NCI-H146 treated with DMSO at 0.1 percent for 48 hours (cell line): Measurements from ENCODE around the gene SH3TC2.

Source experiments
- DNase-seq: peaks from one replicate; lab custom pipeline; 2025; ENCODE audit not compliant: unreplicated experiment; lab: John Stamatoyannopoulos, UW

Gene SH3TC2

DNA sequence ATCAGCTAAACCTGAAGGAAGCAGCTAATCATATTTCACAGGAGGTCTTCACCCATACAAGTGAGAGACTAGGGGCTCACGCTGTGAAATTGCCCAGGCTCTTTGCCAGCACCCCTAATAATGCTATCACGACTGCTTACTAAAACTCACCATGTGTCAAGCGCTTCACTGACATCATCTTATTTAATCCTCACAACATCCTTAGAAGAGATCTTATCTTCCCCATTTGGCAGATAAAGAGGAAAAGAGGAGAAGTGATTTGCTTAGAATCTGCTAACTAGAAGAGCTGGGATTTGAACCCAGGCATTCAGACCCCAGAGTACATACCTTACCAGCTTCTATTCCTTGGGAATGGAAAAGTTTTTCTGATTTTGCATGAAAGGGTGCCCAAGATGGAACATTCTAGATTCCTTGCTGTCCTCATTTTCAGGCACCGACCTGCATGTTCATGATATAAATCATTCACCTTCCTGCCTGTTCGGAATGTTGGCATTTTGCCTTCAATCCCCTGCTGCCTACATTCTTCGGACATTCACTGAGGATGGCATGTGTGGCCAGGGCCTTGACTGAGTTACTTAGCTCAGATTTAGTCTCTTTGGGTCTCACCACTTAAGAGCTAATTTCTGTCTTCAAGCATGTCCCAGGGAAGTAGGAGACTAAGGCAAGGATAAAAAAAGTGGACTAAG is 88.1 kb downstream of the SH3TC2 start:
- no peak for DNase-seq

DNA sequence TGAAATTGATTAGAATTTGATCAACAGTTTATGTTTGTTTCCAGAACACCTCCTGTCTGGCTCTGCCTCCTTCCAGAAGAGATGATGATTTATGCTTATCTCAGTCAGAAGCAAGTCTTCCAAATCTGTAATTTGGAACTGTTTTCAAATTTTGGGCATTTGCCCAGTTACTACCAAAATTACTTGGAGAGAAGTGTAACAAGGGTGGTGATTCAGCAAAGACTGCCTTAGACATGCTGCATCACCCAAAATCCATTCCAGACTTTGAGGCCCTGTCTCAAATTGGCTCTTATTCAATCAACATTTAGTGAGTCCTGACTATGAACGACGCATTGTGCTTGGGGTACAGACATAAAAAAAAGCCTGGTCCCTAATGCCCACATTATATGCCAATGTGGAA is 89.4 kb downstream of the SH3TC2 start:
- no peak for DNase-seq

DNA sequence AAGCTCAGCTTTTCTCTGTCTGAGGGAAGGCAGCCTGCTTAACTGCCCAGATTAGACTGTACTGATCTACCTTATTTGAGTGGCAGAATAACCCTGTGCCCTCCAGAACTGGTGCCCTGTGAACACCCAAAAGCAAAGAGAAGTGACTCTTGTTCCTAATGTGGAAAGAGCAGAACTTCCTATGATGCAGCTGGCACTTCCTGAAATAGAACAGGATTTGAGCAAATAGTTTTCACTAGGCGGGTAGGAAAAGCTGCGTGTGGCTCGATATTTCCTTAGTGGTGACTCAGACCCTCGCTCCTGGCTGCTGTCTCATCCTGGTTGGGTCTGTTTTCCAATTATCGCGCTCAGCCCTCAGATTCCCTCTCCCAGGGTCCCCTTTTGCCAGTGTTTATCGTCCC is 89.9 kb downstream of the SH3TC2 start:
- DNase-seq = no peak

DNA sequence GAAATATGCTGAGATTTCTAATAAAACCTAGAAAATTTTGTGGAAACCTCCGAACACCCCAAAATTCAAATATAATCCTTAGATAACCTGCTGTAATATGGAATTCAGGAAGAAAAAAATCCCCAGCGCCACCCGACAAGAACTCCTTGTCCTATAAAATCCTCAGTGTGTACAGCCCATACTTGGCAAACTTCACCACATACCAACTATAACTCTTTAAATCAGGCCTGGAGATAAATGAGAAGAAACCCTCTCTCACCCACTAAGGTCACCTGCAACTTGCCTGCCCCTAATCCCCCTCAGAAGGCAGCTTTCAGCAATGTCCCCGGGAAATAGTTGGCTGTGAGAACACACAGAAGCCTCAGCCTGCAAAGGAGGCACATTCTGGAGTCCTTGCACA is 90.5 kb downstream of the SH3TC2 start:
- no peak for DNase-seq

DNA sequence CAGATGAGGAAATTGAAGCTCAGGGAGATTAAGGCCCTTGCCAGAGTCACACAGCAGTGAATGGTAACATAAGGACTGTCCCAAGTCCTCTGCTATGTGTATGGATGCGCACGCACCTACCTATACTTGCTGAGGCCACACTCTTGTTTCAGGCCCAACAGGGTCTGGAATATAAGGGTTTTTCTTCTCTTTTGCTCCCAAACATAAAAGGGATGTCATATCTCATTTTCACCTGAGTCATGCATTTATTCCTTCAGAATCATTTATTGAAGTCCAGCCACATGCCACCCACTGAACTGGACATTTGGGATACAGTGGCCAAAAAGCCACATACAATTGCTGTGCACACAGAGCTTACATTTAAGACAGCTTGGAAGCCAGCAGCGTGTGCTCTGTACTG is 92.0 kb downstream of the SH3TC2 start:
- no peak for DNase-seq

DNA sequence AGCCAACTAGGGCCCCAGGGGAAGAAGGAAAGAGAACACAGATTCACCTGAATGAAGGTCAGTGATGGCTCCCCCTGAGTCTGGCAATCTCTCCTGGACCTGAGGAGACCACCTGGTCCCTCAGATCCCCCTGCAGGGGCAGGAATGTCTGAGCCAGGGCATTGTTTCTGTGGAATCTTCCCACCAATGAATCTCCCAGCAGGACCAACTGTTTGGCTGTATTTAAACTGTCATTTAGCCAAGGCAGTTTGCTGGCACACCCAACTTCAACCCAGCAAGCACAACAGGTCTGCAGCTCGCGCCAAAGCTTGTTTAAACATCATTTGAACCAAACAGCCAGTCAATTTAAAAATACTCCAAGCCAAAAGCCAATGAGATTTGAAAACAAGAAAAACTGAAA is 92.6 kb downstream of the SH3TC2 start:
- DNase-seq = no peak

DNA sequence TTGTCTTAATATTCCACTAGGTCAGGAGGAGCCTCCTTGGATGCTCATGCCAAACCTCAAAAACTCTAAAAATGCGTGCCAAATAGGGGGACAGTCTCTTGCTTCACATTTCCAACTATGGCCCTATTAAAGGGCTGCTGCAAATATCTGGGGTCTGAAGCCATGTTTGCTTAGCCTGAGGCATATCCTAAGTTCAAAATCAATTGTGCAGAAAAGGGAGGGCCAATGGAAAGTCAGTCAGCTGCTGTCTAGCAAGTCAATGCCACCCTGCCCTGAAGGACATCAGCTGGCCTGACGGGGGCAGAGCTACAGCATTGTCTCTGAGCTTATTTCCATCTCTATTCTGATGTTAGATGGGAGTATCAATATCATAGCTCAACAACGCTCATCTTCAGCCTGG is 93.6 kb downstream of the SH3TC2 start:
- no peak for DNase-seq

DNA sequence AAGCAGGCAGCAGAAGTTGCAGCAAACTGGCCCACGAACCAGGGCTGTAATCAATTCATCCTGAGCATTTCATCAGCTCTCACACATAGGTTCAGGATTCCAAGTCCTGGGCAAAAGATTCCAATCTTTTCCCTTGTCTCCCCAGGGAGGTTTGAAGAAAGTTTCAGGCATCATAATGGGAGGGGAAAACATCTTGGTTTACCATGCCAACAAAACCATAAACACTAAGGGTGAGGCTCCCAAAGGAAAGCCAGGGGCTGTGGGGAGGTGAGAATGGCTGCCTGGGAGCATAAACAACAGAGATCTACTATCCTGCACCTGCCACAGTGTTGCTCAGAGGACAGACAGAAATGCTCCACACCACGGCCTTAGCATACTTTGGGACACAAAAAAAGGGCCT is 94.6 kb downstream of the SH3TC2 start:
- no peak for DNase-seq

DNA sequence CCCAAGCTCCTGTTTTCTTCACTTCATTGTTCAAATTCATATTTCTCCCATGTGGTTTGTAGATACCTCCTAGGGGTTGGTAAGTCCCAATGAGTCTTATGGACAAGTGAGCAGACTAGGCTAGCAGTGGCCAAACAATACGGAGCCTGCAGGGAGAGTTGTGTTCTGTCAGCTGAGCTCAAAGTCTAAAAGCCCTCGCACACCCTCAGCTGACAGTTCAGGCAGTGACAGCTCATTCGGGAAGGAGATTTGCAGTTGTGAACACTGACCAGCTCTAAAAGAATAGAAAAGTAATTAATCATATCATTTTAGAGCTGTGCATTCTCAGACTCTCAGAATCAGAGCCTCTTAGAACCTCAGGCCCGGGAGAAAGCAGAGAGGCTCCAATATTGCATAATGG is 95.1 kb downstream of the SH3TC2 start:
- no peak for DNase-seq

DNA sequence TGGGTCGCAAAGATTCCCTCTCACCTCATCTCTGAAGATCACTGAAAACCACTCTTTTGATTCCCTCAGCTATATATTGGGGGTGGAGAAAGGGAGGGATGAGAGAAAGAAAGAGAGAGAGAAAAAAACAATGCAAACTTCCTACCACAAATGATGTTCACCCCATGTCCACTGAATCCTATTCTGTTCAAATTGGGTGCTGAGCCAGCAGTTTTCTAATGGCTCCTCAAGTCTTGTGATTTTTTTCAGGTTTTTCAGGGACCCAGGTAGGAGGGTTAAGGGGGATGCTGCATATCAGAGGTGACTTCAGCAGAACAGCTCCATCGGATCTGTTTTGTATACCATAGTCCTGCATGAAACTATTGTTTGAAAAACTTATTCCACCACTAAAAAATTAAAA is 95.9 kb downstream of the SH3TC2 start:
- no peak for DNase-seq

DNA sequence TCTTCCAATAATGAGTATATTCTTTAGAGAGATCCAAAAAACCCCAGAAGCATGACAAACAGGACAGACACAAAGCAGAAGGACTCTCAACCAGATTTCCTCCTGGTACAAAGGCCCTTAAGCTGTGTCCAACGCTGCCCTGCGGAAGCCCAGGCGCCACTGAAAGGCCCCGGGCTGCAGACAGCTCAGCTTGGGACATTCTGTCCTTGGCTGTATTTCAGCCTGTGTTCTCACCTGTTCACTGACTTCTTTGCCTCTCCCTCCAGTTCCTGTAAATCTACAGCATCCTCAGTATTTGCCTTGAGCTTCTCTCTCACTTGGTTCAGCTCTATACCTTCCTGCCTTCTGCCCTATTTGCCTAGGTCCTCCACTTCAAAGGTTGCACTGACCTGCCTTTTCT is 96.5 kb downstream of the SH3TC2 start:
- DNase-seq = no peak

DNA sequence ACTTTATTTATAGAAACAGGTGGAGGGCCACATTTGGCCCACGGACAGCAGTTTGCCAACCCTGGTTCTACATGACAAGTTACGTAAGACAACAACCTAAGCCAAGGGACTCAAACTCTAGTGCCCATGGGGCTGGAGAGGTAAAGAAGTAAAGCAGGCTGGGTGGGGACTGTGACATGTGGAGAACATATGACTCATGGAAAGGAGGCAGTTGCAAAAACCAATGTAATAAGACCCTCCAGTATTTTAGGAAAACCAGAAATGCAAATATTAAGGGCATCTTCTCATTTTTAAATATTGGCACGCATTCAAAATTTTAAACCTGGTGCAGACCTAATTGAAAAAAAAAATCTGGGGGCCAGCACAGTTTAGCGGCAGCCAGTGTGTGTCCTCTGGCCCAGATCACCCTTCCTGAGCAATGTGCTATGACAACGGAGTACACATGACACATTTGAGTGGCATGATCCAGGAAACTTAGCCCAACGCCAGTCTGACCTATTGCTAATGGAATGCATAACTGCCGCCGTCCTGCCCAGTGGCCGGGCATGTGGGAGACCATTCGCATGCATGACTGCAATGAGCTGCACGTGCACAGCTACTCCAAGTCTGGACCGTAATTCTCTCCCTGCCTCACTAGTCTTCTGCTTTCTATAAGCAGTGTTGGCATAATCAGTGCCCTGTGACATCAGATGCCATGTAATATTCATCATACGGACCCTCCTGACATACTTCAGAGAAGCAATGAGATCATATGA is 97.2 kb downstream of the SH3TC2 start:
- no peak for DNase-seq

DNA sequence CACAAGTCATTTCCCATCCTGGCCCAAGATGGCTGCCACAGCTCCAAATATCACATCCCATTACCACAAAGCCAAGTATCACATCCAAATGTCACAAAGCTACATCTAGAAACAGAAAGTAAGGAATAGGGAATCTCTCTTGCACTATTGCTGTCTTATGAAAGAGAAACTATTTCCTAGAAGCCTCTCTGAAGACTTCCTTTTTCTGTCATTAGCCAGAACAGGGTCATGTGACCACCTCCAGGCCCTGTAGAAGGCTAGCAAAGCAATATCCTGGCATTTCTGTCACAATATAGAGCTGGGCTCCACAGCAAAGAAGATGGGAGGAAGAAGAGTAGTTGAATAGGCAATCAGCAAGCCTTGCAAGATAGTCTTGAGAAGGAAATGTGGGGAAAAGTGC is 99.2 kb downstream of the SH3TC2 start:
- no peak for DNase-seq

DNA sequence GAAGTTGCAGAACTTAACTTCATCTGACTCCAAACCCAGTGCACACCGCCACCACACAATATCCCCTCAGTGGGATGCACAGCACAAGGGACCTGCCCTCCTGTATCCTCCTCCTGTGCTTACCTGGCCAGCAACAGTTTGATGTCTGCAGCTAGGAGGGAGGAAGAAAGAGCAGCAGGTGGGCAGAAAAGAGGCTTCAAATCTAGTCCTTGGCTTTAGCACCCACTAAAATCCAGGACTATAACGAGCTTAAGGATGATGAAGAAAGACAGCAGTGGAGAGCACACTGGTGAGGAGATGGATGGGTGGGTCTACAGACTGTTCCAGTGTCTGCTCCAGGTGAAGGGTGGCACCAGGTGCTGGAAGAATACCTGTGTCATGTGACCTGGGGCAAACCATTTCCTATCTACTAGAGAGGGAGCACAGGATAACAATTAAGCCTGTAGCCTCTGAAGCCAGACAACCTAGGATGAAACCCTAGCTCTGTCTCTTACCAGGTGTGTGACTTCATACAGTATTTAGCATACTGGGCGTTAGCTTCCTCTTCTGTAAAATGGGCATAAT is 100.0 kb downstream of the SH3TC2 start:
- DNase-seq = no peak

DNA sequence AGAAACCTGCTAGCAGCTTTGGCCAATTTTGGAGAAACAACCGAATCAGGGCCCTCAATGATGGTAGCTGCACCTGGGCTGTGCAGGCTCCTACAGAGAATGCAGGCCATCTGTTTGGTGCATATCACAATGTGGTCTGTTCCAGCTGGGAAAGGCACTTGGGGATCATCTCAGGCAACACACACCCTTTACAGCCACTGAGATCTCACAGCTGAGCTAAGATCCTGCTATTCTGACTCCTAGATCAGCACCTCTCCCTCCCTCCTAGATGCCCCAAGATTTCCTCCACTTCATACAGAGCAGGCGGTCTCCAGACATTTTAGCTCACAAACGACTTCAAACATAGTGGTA is 100.7 kb downstream of the SH3TC2 start:
- no peak for DNase-seq

DNA sequence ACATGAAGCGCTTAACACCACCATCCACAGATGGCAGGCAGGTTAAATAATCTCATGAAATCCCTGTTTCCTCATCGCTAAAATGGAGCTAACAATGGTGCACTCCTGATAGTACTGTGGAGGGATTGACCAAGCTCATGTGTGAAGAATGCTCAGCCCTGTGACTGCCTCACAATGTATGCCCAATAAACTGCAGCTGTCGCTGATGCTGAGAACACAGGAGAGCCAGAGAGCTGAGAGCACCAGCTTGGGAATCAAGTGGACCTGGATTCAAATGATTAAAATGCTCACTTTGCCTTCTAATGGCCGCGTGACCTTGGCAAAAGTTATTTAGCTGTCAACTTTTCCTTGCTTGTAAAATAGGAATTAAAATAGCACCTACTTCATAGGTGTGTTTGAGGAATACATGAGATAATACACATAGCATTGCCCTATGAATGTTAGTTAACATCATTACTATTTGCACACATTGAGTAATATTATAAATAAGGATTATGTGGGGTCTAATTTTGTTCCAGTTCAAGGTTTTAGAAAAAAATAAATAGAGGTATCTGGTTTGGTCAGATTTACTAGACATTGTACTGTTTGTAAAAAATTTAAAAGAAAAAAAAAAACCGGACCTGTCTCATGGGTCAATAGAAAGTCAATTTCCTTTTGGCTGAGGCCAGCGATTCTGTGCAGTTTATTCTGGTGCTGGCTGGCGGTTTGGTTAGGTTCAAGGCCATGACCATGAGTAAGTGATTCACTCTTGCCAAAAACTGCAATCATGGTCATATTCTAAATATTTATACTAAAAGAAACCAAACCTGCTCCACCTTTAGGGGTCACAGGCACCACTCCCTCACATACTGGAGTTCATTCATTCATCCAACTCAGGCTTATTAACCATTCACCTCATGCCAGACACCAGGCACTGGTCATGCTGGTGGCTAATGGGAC is 101.3 kb downstream of the SH3TC2 start:
- DNase-seq = no peak

DNA sequence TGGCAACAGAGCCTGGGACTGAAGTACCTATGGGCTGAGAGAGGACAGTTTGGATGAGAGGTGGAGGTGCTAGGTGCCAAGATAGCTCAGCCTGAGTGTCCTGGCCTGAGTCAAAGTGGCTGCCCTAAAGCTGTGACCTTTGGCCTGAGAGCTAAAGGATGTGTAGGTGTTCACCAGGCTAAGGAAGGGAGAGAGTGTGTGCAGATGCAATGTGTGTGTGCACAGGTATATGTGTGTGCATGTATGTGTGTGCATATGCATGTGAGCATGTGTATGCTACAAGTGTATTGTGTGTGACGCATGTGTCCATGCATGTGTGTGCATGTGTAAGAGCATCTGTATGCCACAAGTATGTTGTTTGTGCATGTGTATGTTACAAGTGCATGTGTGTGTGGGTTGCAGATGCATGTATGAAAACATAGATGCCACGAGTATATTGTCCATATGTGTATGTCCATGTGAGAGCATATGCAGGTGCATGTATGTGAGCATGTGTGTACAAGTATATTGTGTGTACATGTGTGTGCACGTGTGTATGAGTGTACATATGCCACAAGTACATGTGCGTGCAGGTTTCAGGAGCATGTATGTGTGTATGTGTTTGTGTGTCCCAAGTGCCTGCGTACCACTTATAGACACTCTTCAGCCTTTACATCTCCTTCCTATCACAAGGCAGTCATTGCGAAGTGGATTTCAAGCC is 102.6 kb downstream of the SH3TC2 start:
- no peak for DNase-seq

DNA sequence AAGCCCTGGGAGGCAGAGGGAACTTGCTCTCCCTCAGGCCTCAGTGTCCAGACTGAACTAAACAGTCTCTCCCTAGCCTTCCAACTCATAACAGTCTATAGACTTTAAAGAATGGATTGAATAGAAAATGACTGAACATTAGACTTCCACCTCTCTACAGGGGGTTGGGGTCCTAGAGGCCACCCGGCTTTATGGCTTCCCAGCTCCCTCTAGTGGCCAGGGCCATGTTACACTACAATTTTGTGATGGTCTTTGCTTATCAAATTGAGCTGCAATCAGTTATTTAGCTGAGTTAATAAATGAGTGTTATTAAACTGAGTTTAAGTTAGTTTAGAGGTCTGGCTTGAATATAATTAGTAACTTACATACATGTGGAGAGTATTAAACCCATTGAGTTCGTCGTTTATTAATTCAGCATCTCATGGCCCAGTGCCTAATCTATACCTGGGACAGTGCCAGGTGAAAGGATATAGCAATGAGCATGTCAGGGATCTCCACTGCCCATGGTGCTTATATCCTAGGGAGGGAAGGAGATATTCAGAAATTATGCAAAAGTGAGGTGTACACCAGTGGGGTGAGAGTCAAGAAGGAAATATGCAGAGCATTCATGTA is 105.2 kb downstream of the SH3TC2 start:
- DNase-seq = no peak

DNA sequence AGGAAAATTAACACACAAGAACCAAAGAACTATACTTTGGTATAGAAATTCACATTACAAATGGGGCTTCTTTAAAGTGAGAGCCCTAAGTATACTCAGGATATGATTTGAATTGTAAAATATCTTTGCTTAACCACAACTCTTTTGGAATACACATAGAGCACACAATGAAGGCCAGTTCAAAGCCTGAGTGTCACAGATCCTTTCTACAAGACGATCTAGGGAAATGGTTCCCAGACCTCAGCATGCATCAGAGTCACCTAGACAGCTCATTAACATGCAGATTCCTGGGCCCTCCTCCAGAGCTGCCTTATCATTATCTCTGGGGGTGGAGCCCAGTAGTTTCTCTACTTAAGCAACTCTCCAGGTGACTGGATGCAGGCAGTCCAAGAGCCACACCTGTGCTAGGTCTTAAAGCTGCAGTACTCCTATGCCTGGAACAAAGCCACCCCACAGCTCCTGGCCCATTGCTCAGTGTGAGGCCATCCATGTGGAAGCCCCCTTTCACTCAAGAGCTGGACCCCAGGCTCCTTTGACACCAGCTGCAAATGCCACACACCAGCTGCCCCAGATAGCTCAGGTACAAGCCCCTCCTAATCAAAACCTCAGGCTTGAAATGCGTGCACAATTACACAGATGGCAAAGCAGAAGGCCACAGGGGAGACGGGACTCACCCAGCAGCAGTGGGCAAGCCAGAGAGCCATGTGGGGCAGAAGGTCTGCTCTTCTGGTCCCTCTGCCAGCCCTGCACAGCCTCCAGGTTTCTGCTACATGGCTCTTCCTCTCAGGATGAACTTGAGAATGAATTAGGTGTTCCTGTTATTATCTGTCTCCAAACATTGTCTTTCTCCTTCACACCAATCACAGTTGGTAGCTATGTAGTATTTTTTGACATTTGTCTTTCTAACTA is 106.1 kb downstream of the SH3TC2 start:
- no peak for DNase-seq
